Smooth muscle cell (in vitro differentiated cells): ENCODE results near the gene SEC16A. TPM values are rescaled to one million over a fixed set of nuclear protein-coding genes. Genes with fewer than 3 reads are reported as not detected.

Source experiments
- DNase-seq: peaks from one replicate; lab custom pipeline; 2025; ENCODE audit not compliant: unreplicated experiment; lab: John Stamatoyannopoulos, UW
- H2AFZ ChIP-seq: fragments of 200-600 bp; sonication (generic); 2 replicates; pipeline ENCODE4 v1.6.0; 2016; ENCODE audit warnings: antibody characterized with exemption, low read depth, mild to moderate bottlenecking
- H3F3A ChIP-seq: fragments of 200-600 bp; sonication (generic); 2 replicates; pipeline ENCODE4 v1.6.0; 2017; ENCODE audit warnings: antibody characterized with exemption, low read depth
- H3K27ac ChIP-seq: fragments of 200-600 bp; sonication (generic); 2 replicates; pipeline ENCODE4 v1.5.1; 2016; ENCODE audit warnings: low read depth, mild to moderate bottlenecking
- H3K27me3 ChIP-seq: fragments of 200-600 bp; sonication (generic); 2 replicates; pipeline ENCODE4 v1.6.1; 2016; ENCODE audit warnings: low read depth, mild to moderate bottlenecking
- H3K36me3 ChIP-seq: fragments of 200-600 bp; sonication (generic); 2 replicates; pipeline ENCODE4 v1.5.1; 2016; ENCODE audit warnings: low read depth
- H3K4me1 ChIP-seq: fragments of 200-600 bp; sonication (generic); 2 replicates; pipeline ENCODE4 v1.5.1; 2016; ENCODE audit warnings: low read depth
- H3K4me2 ChIP-seq: fragments of 200-600 bp; sonication (generic); 2 replicates; pipeline ENCODE4 v1.6.0; 2016; ENCODE audit warnings: mild to moderate bottlenecking
- H3K4me3 ChIP-seq: fragments of 200-600 bp; sonication (generic); 2 replicates; pipeline ENCODE4 v1.5.1; 2016; ENCODE audit warnings: mild to moderate bottlenecking
- H3K79me2 ChIP-seq: fragments of 200-600 bp; sonication (generic); 2 replicates; pipeline ENCODE4 v1.6.0; 2016; ENCODE audit warnings: low read depth, mild to moderate bottlenecking
- H3K9ac ChIP-seq: fragments of 200-600 bp; sonication (generic); 2 replicates; pipeline ENCODE4 v1.6.0; 2016; ENCODE audit warnings: low read depth
- H3K9me3 ChIP-seq: fragments of 200-600 bp; sonication (generic); replicated peaks from 2 replicates; pipeline ENCODE4 v1.5.1; 2016; ENCODE audit warnings: low read depth
- H4K20me1 ChIP-seq: fragments of 200-600 bp; sonication (generic); 2 replicates; pipeline ENCODE4 v1.6.0; 2016; ENCODE audit warnings: low read depth
- WGBS: methylation state at CpG from one replicate; pipeline ENCODE4 v1.1.7; 2016; ENCODE audit warnings: low lambda C conversion rate; 5-methylcytosine and 5-hydroxymethylcytosine counted together
- polyA plus RNA-seq: library from polyadenylated mRNA; unstranded; fragments of >200 nt; fragmentation: Nextera tagmentation; extraction: Ambion mirVana; gene quantifications from 2 replicates; pipeline ENCODE4 v1.2.1, GENCODE V29; 2016
- total RNA-seq: library from RNA; depleted of rRNA; stranded (reverse); fragments of >200 nt; gene quantifications from 2 replicates; pipeline ENCODE4 v1.2.3, GENCODE V29; 2014
- TF ChIP-seq, protein P1 (sequence below): fragments of 200-600 bp; sonication (generic); IDR thresholded peaks from 2 replicates; pipeline ENCODE4 v1.5.1; 2017; ENCODE audit warnings: borderline replicate concordance, mild to moderate bottlenecking, antibody characterized with exemption; ENCODE audit not compliant: insufficient read depth, poor library complexity, severe bottlenecking

The SEC16A gene
- total and polyA plus RNA-seq, 2 experiments from 2014 or later: 45.7 to 56.8 TPM

DNA sequence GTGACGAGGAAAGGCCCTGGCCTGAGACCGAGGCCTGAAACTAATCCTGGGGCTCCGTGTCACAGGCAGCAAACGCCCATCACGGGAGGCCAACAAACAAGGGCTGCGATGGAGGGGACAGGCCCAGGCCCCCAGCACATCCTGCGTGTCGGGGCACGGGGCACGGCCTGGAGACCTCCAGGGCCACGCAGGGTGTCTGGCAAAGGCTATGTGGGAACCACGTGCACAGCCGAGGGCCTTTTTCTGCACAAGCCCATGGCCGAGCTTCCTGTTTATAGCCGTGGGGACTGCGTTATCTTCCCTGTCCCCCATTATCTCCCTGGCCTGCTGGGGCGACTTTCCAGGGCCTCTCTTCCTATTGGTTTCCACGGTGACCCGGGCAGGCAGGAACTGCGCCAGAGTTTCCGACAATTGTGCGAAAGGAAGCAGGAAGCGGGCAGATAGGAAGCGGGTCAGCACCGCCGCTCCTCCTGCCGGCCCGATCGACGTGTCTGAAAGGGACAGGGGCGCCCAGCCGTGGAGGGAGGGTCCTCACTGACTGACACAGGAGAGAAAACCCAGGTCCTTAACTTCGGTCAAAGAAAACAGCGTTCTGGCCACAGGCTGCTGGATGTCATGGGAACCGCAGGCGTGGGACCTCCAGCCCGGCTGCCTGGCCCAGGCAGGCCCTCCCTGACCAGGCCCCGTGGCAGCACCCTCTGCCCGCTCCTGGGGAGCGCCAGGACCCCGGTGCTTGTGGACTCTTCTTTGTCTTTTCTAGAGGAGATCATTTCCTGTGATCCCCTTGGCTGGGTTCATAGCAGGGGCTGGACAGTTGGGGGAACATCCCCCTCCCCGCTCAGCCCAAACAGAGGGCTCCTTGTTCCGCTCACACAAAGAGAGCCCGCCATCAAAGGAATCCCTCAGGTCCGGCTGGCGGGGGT lies 29.1 kb upstream of the SEC16A start:
- Histone ChIP-seq H4K20me1 (peaks cover 4% of the 10 kb centered on the region), H3K79me2 (no peaks in the 10 kb centered on the region), H3K27ac (no peak overlapping the region), H3K4me1 (no peaks in the 10 kb centered on the region), H3K27me3 (no peaks in the 10 kb centered on the region), H3F3A (no peaks in the 10 kb centered on the region), H3K9me3 (no peaks in the 10 kb centered on the region), H3K36me3 (peaks cover 4% of the 10 kb centered on the region), H3K9ac (no peak overlapping the region), H3K4me3 (no peak overlapping the region), H3K4me2 (no peak overlapping the region), H2AFZ (no peak overlapping the region)
- no peak for DNase-seq
- 97% methylated on average over 46 of the region's 46 CpGs for WGBS
- TF ChIP-seq, protein P1, sequence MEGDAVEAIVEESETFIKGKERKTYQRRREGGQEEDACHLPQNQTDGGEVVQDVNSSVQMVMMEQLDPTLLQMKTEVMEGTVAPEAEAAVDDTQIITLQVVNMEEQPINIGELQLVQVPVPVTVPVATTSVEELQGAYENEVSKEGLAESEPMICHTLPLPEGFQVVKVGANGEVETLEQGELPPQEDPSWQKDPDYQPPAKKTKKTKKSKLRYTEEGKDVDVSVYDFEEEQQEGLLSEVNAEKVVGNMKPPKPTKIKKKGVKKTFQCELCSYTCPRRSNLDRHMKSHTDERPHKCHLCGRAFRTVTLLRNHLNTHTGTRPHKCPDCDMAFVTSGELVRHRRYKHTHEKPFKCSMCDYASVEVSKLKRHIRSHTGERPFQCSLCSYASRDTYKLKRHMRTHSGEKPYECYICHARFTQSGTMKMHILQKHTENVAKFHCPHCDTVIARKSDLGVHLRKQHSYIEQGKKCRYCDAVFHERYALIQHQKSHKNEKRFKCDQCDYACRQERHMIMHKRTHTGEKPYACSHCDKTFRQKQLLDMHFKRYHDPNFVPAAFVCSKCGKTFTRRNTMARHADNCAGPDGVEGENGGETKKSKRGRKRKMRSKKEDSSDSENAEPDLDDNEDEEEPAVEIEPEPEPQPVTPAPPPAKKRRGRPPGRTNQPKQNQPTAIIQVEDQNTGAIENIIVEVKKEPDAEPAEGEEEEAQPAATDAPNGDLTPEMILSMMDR: no peak

DNA sequence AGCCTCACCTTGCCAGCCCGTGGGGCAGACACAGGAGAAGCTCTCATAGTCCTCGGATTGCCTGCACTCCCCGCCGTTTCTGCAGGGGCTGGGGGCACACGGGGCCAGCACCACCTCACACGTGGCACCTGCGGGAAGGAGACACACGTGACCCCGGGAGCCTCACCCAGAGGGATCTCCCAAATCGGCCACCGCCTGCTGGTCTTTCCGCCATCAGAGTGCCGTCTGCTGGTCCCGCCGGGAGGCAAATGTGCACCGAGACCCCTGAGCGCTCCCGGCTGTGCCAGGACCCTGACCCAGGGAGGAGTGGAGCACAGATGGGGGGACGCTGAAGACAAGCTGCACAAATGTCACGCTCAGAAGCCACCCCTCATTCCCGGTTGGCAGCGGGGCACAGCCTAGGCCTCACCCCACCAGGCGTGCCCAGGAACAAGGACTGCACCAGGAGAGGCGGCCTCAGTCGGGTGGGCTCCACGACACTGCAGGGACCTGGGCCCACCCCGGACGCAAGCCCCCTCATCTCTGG lies 28.4 kb upstream of the SEC16A start:
- H3K9ac ChIP-seq: no peak overlapping the region
- no peaks in the 10 kb centered on the region for H3K4me1 ChIP-seq
- H3K4me3 ChIP-seq: no peak overlapping the region
- TF ChIP-seq, protein P1: no peak
- no peaks in the 10 kb centered on the region for H3K9me3 ChIP-seq
- H3K27ac ChIP-seq: no peak overlapping the region
- peaks cover 4% of the 10 kb centered on the region for H4K20me1 ChIP-seq
- no peak for DNase-seq
- no peak overlapping the region for H3K4me2 ChIP-seq
- no peaks in the 10 kb centered on the region for H3F3A ChIP-seq
- H2AFZ ChIP-seq: no peak overlapping the region
- H3K79me2 ChIP-seq: no peaks in the 10 kb centered on the region
- no peaks in the 10 kb centered on the region for H3K27me3 ChIP-seq
- peaks cover 4% of the 10 kb centered on the region for H3K36me3 ChIP-seq
- WGBS: 99% methylated on average over 28 of the region's 28 CpGs

- H4K20me1 ChIP-seq: peaks cover 4% of the 10 kb centered on the region
- no peak overlapping the region for H3K4me3 ChIP-seq
- H3K27ac ChIP-seq: no peak overlapping the region
- H3K36me3 ChIP-seq: peaks cover 4% of the 10 kb centered on the region
- TF ChIP-seq, protein P1: no peak
- H3K79me2 ChIP-seq: no peaks in the 10 kb centered on the region
- 94% methylated on average over 14 of the region's 26 CpGs for WGBS
- H3K4me1 ChIP-seq: no peaks in the 10 kb centered on the region
- H3K27me3 ChIP-seq: no peaks in the 10 kb centered on the region
- H3F3A ChIP-seq: no peaks in the 10 kb centered on the region
- no peaks in the 10 kb centered on the region for H3K9me3 ChIP-seq
- H3K9ac ChIP-seq: no peak overlapping the region
- H2AFZ ChIP-seq: no peak overlapping the region
- no peak for DNase-seq
- H3K4me2 ChIP-seq: no peak overlapping the region
Measured at GRCh38 chr9:136510561-136510960, 27.7 kb upstream of the SEC16A start.
